ENCODE data around the gene STOML3.

Gene STOML3

DNA sequence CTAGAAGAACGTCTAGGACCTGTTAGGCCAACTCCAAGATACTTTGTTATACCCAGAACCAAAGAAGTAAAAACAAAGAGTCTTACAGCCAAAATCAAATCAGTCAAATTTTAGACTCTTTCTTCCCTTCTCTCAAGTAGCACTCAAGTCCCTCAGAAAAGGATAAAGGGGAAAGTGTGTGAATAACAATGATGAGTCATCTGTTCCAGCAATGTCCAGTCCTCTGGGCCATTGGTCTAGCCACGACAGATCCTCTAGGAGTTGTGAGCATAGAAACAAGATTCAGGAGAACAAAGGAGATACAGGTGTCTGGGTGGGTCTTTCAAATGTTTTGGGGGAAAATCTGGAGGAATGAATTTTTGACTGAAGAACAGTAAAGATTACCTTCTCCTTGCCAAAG lies 36.3 kb downstream of the STOML3 start:
- no peaks in the 10 kb centered on the region for H3K9me3 ChIP-seq (ENCODE audit: control insufficient read depth, low read length)
- 78 to 88% methylated on average over 1 to 2 of the region's 2 CpGs for WGBS, 2 experiments (ENCODE audit: insufficient coverage in 2 of 2)
- H3K27ac ChIP-seq (ENCODE audit: low read depth, low read length, severe bottlenecking), result no peak overlapping the region
- H3K4me3 ChIP-seq (ENCODE audit: extremely low read depth, insufficient read depth, low read length, poor library complexity, severe bottlenecking), result no peak overlapping the region
- H3K4me1 ChIP-seq (ENCODE audit: control insufficient read depth, insufficient read depth, low read length, poor library complexity, severe bottlenecking), result no peaks in the 10 kb centered on the region
- no peaks in the 10 kb centered on the region for H3K36me3 ChIP-seq (ENCODE audit: control insufficient read depth, insufficient read depth, low read length)

DNA sequence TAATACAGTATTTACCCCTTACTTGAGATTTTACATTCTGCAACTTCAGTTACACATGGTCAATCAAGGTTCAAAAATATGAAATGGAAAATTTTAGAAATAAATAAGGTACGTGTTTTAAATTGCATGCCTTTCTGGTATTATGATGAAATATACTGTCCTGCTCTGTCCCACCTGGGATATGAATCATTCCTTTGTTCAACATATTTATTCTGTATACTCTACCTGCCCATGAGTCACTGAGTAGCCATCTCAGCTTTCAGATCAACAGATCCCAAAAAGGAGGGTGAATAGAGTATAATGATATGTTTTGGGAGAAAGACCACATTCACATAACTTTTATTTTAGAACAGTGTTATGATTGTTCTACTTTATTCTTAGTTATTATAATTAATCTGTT lies 37.8 kb downstream of the STOML3 start:
- no CpG with 5 or more reads among the region's 1 CpG for WGBS, 2 experiments (ENCODE audit: insufficient coverage in 2 of 2)
- H3K4me3 ChIP-seq (ENCODE audit: extremely low read depth, insufficient read depth, low read length, poor library complexity, severe bottlenecking), result no peak overlapping the region
- no peaks in the 10 kb centered on the region for H3K4me1 ChIP-seq (ENCODE audit: control insufficient read depth, insufficient read depth, low read length, poor library complexity, severe bottlenecking)
- no peaks in the 10 kb centered on the region for H3K9me3 ChIP-seq (ENCODE audit: control insufficient read depth, low read length)
- no peaks in the 10 kb centered on the region for H3K36me3 ChIP-seq (ENCODE audit: control insufficient read depth, insufficient read depth, low read length)
- no peak overlapping the region for H3K27ac ChIP-seq (ENCODE audit: low read depth, low read length, severe bottlenecking)

GRCh38 chr13:38951525-38952313 lies 38.9 kb downstream of the STOML3 start:
- Histone ChIP-seq H3K9me3 (ENCODE audit: control insufficient read depth, low read length) (no peaks in the 10 kb centered on the region), H3K4me3 (ENCODE audit: extremely low read depth, insufficient read depth, low read length, poor library complexity, severe bottlenecking) (no peak overlapping the region), H3K36me3 (ENCODE audit: control insufficient read depth, insufficient read depth, low read length) (no peaks in the 10 kb centered on the region), H3K27ac (ENCODE audit: low read depth, low read length, severe bottlenecking) (no peak overlapping the region), H3K4me1 (ENCODE audit: control insufficient read depth, insufficient read depth, low read length, poor library complexity, severe bottlenecking) (no peaks in the 10 kb centered on the region)
- WGBS, 2 experiments (ENCODE audit: insufficient coverage in 2 of 2), result 65 to 76% methylated on average over 7 to 8 of the region's 9 CpGs

GRCh38 chr13:38950987-38951386 lies 39.6 kb downstream of the STOML3 start:
- no peaks in the 10 kb centered on the region for H3K4me1 ChIP-seq (ENCODE audit: control insufficient read depth, insufficient read depth, low read length, poor library complexity, severe bottlenecking)
- WGBS, 2 experiments (ENCODE audit: insufficient coverage in 2 of 2), result 87% methylated on average over 2 of the region's 3 CpGs; no CpG with 5 or more reads in 1 of the 2 experiments
- no peak overlapping the region for H3K4me3 ChIP-seq (ENCODE audit: extremely low read depth, insufficient read depth, low read length, poor library complexity, severe bottlenecking)
- no peak overlapping the region for H3K27ac ChIP-seq (ENCODE audit: low read depth, low read length, severe bottlenecking)
- no peaks in the 10 kb centered on the region for H3K36me3 ChIP-seq (ENCODE audit: control insufficient read depth, insufficient read depth, low read length)
- no peaks in the 10 kb centered on the region for H3K9me3 ChIP-seq (ENCODE audit: control insufficient read depth, low read length)

- no peak overlapping the region for H3K4me3 ChIP-seq (ENCODE audit: extremely low read depth, insufficient read depth, low read length, poor library complexity, severe bottlenecking)
- WGBS, 2 experiments (ENCODE audit: insufficient coverage in 2 of 2), result 73 to 84% methylated on average over 3 of the region's 3 CpGs
- H3K9me3 ChIP-seq (ENCODE audit: control insufficient read depth, low read length), result no peaks in the 10 kb centered on the region
- no peak overlapping the region for H3K27ac ChIP-seq (ENCODE audit: low read depth, low read length, severe bottlenecking)
- no peaks in the 10 kb centered on the region for H3K4me1 ChIP-seq (ENCODE audit: control insufficient read depth, insufficient read depth, low read length, poor library complexity, severe bottlenecking)
- H3K36me3 ChIP-seq (ENCODE audit: control insufficient read depth, insufficient read depth, low read length), result no peaks in the 10 kb centered on the region
Measured at GRCh38 chr13:38947054-38947453, 43.6 kb downstream of the STOML3 start.

DNA sequence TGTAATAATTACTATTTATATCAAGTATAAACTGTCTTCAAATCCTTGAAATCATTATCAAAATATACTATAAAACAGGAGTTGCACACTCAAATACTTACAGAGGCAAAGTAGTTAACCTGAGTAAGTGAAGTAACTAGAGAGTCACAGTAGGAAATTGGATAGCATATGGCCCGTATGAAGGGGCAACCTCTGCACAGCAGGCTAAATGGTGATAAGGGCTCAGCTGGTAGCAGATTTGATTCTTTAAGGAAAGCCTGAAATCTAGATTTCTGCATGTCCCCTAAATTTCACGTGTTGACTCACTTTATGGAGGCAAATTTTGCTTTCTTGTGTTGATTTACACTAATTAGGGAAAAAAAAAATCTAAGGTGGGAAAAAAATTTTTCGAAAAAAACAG lies 46.4 kb downstream of the STOML3 start:
- Histone ChIP-seq H3K4me1 (ENCODE audit: control insufficient read depth, insufficient read depth, low read length, poor library complexity, severe bottlenecking) (no peaks in the 10 kb centered on the region), H3K9me3 (ENCODE audit: control insufficient read depth, low read length) (no peaks in the 10 kb centered on the region), H3K27ac (ENCODE audit: low read depth, low read length, severe bottlenecking) (no peak overlapping the region), H3K4me3 (ENCODE audit: extremely low read depth, insufficient read depth, low read length, poor library complexity, severe bottlenecking) (no peak overlapping the region), H3K36me3 (ENCODE audit: control insufficient read depth, insufficient read depth, low read length) (no peaks in the 10 kb centered on the region)
- WGBS, 2 experiments (ENCODE audit: insufficient coverage in 2 of 2), result 44% methylated on average over 1 of the region's 3 CpGs; no CpG with 5 or more reads in 1 of the 2 experiments

GRCh38 chr13:38943231-38943630 lies 47.4 kb downstream of the STOML3 start:
- Histone ChIP-seq H3K27ac (ENCODE audit: low read depth, low read length, severe bottlenecking) (no peak overlapping the region), H3K9me3 (ENCODE audit: control insufficient read depth, low read length) (no peaks in the 10 kb centered on the region), H3K36me3 (ENCODE audit: control insufficient read depth, insufficient read depth, low read length) (no peaks in the 10 kb centered on the region), H3K4me3 (ENCODE audit: extremely low read depth, insufficient read depth, low read length, poor library complexity, severe bottlenecking) (no peak overlapping the region), H3K4me1 (ENCODE audit: control insufficient read depth, insufficient read depth, low read length, poor library complexity, severe bottlenecking) (no peaks in the 10 kb centered on the region)
- no CpG with 5 or more reads among the region's 2 CpGs for WGBS, 2 experiments (ENCODE audit: insufficient coverage in 2 of 2)

DNA sequence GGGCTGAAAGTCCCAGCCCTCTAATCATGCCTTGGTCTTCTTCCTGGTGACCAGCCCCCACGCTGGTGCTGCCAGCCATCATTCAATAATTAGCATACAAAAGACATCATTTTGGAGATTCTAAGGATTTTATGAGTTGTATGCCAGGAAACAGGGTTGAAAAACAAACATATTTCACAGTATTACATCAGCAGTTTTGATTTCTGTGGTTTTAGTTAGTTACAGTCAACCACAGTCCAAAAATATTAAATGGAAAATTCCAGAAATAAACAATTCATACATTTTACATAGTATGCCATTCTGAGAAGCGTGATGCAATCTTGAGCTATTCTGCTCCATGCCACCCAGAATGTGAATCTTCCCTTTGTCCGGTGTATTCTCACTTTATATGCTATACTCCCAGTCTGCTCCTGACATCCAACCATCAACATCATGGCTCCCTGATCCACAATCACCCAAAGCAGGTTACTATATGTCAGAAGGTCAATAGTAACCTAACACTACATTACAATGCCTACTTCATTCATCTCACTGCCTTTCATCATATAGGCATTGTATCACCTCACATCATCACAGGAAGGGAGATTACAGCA lies 49.2 kb downstream of the STOML3 start:
- no peaks in the 10 kb centered on the region for H3K4me1 ChIP-seq (ENCODE audit: control insufficient read depth, insufficient read depth, low read length, poor library complexity, severe bottlenecking)
- no peak overlapping the region for H3K4me3 ChIP-seq (ENCODE audit: extremely low read depth, insufficient read depth, low read length, poor library complexity, severe bottlenecking)
- 88 to 90% methylated on average over 2 of the region's 3 CpGs for WGBS, 2 experiments (ENCODE audit: insufficient coverage in 2 of 2)
- no peaks in the 10 kb centered on the region for H3K9me3 ChIP-seq (ENCODE audit: control insufficient read depth, low read length)
- H3K27ac ChIP-seq (ENCODE audit: low read depth, low read length, severe bottlenecking), result no peak overlapping the region
- no peaks in the 10 kb centered on the region for H3K36me3 ChIP-seq (ENCODE audit: control insufficient read depth, insufficient read depth, low read length)

- H3K4me3 ChIP-seq (ENCODE audit: extremely low read depth, insufficient read depth, low read length, poor library complexity, severe bottlenecking), result no peak overlapping the region
- no peaks in the 10 kb centered on the region for H3K36me3 ChIP-seq (ENCODE audit: control insufficient read depth, insufficient read depth, low read length)
- H3K27ac ChIP-seq (ENCODE audit: low read depth, low read length, severe bottlenecking), result no peak overlapping the region
- H3K9me3 ChIP-seq (ENCODE audit: control insufficient read depth, low read length), result no peaks in the 10 kb centered on the region
- H3K4me1 ChIP-seq (ENCODE audit: control insufficient read depth, insufficient read depth, low read length, poor library complexity, severe bottlenecking), result no peaks in the 10 kb centered on the region
Measured at GRCh38 chr13:38933786-38934185, 56.8 kb downstream of the STOML3 start.

- Histone ChIP-seq H3K4me3 (ENCODE audit: extremely low read depth, insufficient read depth, low read length, poor library complexity, severe bottlenecking) (no peak overlapping the region), H3K4me1 (ENCODE audit: control insufficient read depth, insufficient read depth, low read length, poor library complexity, severe bottlenecking) (no peaks in the 10 kb centered on the region), H3K9me3 (ENCODE audit: control insufficient read depth, low read length) (no peaks in the 10 kb centered on the region), H3K27ac (ENCODE audit: low read depth, low read length, severe bottlenecking) (no peak overlapping the region), H3K36me3 (ENCODE audit: control insufficient read depth, insufficient read depth, low read length) (no peaks in the 10 kb centered on the region)
- WGBS, 2 experiments (ENCODE audit: insufficient coverage in 2 of 2), result no CpG with 5 or more reads among the region's 1 CpG
Measured at GRCh38 chr13:38922170-38922569, 68.5 kb downstream of the STOML3 start.

DNA sequence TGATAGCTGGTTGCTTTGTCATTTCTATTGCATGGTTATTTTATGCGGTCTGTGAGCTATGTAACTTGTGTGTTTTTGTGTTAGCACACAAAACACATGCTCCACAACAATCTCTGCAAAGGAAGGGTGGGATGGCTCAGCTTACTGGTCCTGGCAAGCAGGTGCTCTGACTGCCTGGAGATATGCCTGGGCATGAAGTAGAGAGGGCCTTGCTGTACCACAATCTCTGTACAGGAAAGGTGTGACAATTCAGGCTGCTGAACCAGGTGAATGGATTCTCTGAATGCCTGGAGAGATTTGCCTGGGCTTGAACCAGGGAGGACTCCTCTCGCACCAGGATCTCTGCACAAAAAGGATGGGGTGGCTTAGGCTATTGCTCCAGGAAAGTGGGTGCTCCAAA lies 69.5 kb downstream of the STOML3 start:
- WGBS, 2 experiments (ENCODE audit: insufficient coverage in 2 of 2), result 88 to 100% methylated on average over 1 of the region's 2 CpGs
- no peaks in the 10 kb centered on the region for H3K36me3 ChIP-seq (ENCODE audit: control insufficient read depth, insufficient read depth, low read length)

More for the DNA sequence above, 69.5 kb downstream of the STOML3 start:
- Histone ChIP-seq H3K27ac (ENCODE audit: low read depth, low read length, severe bottlenecking) (no peak overlapping the region), H3K4me1 (ENCODE audit: control insufficient read depth, insufficient read depth, low read length, poor library complexity, severe bottlenecking) (no peaks in the 10 kb centered on the region), H3K4me3 (ENCODE audit: extremely low read depth, insufficient read depth, low read length, poor library complexity, severe bottlenecking) (no peak overlapping the region), H3K9me3 (ENCODE audit: control insufficient read depth, low read length) (no peaks in the 10 kb centered on the region)

Data from mesodermal cell (in vitro differentiated cells).